Measurements from ENCODE around the gene KCNC1.

KCNC1 gene

GRCh38 chr11:17773674-17774073 is 39.1 kb downstream of the KCNC1 start:
- TF ChIP-seq POLR2A (IDR thresholded peaks at IDR 0.05; ENCODE audit: low read depth, low read length) = no peak
- FAIRE-seq (no peak), DNase-seq (ENCODE audit: insufficient read length, low spot score) (no peak)

GRCh38 chr11:17774232-17775034 is 39.9 kb downstream of the KCNC1 start:
- DNase-seq (ENCODE audit: insufficient read length, low spot score) (no peak), FAIRE-seq (no peak)
- no peak for TF ChIP-seq POLR2A (IDR thresholded peaks at IDR 0.05; ENCODE audit: low read depth, low read length)

GRCh38 chr11:17775035-17775348 is 40.4 kb downstream of the KCNC1 start:
- DNase-seq (ENCODE audit: insufficient read length, low spot score) = no peak
- FAIRE-seq = no peak
- no peak for TF ChIP-seq POLR2A (IDR thresholded peaks at IDR 0.05; ENCODE audit: low read depth, low read length)

- FAIRE-seq (no peak), DNase-seq (ENCODE audit: insufficient read length, low spot score) (no peak)
- no peak for TF ChIP-seq POLR2A (IDR thresholded peaks at IDR 0.05; ENCODE audit: low read depth, low read length)
These were observed 41.1 kb downstream of the KCNC1 start for GRCh38 chr11:17775507-17776211.

GRCh38 chr11:17776212-17776875 is 41.8 kb downstream of the KCNC1 start:
- no peak for TF ChIP-seq POLR2A (IDR thresholded peaks at IDR 0.05; ENCODE audit: low read depth, low read length)
- DNase-seq (ENCODE audit: insufficient read length, low spot score) = no peak
- no peak for FAIRE-seq

GRCh38 chr11:17777086-17777737 is 42.6 kb downstream of the KCNC1 start:
- TF ChIP-seq POLR2A (IDR thresholded peaks at IDR 0.05; ENCODE audit: low read depth, low read length) = no peak
- DNase-seq (ENCODE audit: insufficient read length, low spot score) (no peak), FAIRE-seq (no peak)

GRCh38 chr11:17777738-17778091 is 43.1 kb downstream of the KCNC1 start:
- DNase-seq (ENCODE audit: insufficient read length, low spot score) = no peak
- FAIRE-seq = no peak
- no peak for TF ChIP-seq POLR2A (IDR thresholded peaks at IDR 0.05; ENCODE audit: low read depth, low read length)

- TF ChIP-seq POLR2A (IDR thresholded peaks at IDR 0.05; ENCODE audit: low read depth, low read length) = no peak
- FAIRE-seq (no peak), DNase-seq (ENCODE audit: insufficient read length, low spot score) (no peak)
These were observed 43.8 kb downstream of the KCNC1 start for GRCh38 chr11:17778352-17778751.

GRCh38 chr11:17778956-17779860 is 44.6 kb downstream of the KCNC1 start:
- FAIRE-seq = no peak
- DNase-seq (ENCODE audit: insufficient read length, low spot score) = no peak
- no peak for TF ChIP-seq POLR2A (IDR thresholded peaks at IDR 0.05; ENCODE audit: low read depth, low read length)

- DNase-seq (ENCODE audit: insufficient read length, low spot score) (no peak), FAIRE-seq (no peak)
- no peak for TF ChIP-seq POLR2A (IDR thresholded peaks at IDR 0.05; ENCODE audit: low read depth, low read length)
These were observed 45.4 kb downstream of the KCNC1 start for GRCh38 chr11:17779861-17780594.

GRCh38 chr11:17780668-17781067 is 46.1 kb downstream of the KCNC1 start:
- no peak for TF ChIP-seq POLR2A (IDR thresholded peaks at IDR 0.05; ENCODE audit: low read depth, low read length)
- DNase-seq (ENCODE audit: insufficient read length, low spot score) (no peak), FAIRE-seq (no peak)

GRCh38 chr11:17781221-17781620 is 46.6 kb downstream of the KCNC1 start:
- DNase-seq (ENCODE audit: insufficient read length, low spot score) = no peak
- no peak for FAIRE-seq
- TF ChIP-seq POLR2A (IDR thresholded peaks at IDR 0.05; ENCODE audit: low read depth, low read length) = no peak

- FAIRE-seq (no peak), DNase-seq (ENCODE audit: insufficient read length, low spot score) (no peak)
- TF ChIP-seq POLR2A (IDR thresholded peaks at IDR 0.05; ENCODE audit: low read depth, low read length) = no peak
These were observed 47.0 kb downstream of the KCNC1 start for GRCh38 chr11:17781626-17782025.
